ENCODE results near the gene CYP19A1. TPM values are rescaled to one million over a fixed set of nuclear protein-coding genes. Genes with fewer than 3 reads are reported as not detected.

Gene CYP19A1
- total and polyA plus RNA-seq, 7 donors: 0.10 to 0.71 (median 0.41) TPM; not detected in 4

DNA sequence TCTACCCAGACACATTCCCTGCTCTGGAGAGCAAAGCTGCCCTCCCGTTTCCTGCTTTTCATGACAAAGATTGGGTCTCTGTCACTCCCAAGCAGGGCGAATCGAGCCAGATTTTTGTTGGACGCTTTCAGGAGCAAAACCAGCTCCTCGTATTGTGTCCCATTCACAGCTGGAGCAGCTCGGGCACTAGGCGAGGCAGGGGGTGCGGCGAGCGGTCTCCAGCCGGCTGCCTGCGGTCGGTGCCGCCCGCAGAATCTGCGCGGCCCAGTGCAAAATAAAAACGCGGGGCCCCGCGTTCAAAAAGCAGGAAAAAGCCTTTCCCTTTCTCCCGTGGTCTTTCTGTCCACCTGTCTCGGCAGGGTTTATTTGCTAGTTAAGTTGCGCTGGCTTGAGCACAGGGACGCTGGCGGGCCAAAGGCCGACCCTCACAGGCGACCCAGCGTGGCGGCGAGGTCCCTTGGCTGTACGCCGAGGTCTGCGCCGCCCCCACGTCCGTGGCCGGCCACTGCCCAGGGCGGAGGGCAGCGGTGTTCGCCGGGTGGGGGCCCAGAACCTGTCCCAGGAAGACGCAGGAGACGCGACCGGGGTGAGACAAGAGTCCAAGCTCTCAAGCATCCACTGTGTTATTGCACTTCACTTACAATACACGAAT lies 71.2 kb downstream of the CYP19A1 start:
- Histone ChIP-seq H3K27ac (peak overlapping the region in 1 of 4 donors; percentile 1), H3K4me3 (peak overlapping the region; percentile 13 to 55 (median 44)), H3K4me1 (peaks cover 0 to 18% (median 12%) of the 10 kb centered on the region in 4 donors), H3K36me3 (no peaks in the 10 kb centered on the region), H3K9me3 (no peaks in the 10 kb centered on the region), H3K27me3 (peaks cover 0 to 25% (median 3%) of the 10 kb centered on the region in 3 donors)
- intact Hi-C loops (cut with DNase I): no loop called here
- 1 to 2% methylated on average over 47 of the region's 47 CpGs for WGBS, 2 donors
- TF ChIP-seq POLR2A (IDR thresholded peaks at IDR 0.05) (no peak), POLR2AphosphoS5 (IDR thresholded peaks at IDR 0.05) (no peak), EP300 (IDR thresholded peaks at IDR 0.05) (no peak)
- TF ChIP-seq, protein P1, sequence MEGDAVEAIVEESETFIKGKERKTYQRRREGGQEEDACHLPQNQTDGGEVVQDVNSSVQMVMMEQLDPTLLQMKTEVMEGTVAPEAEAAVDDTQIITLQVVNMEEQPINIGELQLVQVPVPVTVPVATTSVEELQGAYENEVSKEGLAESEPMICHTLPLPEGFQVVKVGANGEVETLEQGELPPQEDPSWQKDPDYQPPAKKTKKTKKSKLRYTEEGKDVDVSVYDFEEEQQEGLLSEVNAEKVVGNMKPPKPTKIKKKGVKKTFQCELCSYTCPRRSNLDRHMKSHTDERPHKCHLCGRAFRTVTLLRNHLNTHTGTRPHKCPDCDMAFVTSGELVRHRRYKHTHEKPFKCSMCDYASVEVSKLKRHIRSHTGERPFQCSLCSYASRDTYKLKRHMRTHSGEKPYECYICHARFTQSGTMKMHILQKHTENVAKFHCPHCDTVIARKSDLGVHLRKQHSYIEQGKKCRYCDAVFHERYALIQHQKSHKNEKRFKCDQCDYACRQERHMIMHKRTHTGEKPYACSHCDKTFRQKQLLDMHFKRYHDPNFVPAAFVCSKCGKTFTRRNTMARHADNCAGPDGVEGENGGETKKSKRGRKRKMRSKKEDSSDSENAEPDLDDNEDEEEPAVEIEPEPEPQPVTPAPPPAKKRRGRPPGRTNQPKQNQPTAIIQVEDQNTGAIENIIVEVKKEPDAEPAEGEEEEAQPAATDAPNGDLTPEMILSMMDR (IDR thresholded peaks at IDR 0.05): no peak
- DNase-seq: no peak

DNA sequence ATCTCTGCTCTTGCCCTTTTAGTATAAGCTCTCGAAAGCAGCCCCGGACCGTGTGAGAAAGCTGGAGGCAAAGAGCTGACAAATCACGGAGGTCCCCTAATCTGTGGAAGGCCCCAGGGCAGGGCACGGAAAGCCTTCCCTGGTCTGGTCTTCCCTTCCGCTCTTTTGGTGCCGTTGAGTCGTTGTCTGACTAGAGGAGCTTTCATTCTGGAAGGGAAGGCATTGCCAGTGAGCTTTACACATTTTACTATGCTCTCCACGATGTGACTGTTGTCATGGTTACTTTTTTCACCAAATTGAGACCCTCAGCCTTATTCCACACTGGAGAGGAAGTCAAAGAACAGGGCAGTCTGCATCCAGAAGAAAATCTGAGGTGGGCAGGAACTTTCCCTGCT lies 71.7 kb downstream of the CYP19A1 start:
- 51 to 54% methylated on average over 9 of the region's 9 CpGs for WGBS, 2 donors
- Histone ChIP-seq H3K4me1 (peaks cover 0 to 18% (median 12%) of the 10 kb centered on the region in 4 donors), H3K36me3 (no peaks in the 10 kb centered on the region), H3K4me3 (peak overlapping the region; percentile 13 to 55 (median 44)), H3K27me3 (peaks cover 0 to 25% (median 3%) of the 10 kb centered on the region in 3 donors), H3K27ac (no peak overlapping the region), H3K9me3 (no peaks in the 10 kb centered on the region)
- no peak for DNase-seq
- intact Hi-C loops (cut with DNase I): no loop called here
- TF ChIP-seq POLR2A (IDR thresholded peaks at IDR 0.05): no peak
- TF ChIP-seq POLR2AphosphoS5 (IDR thresholded peaks at IDR 0.05): no peak
- no peak for TF ChIP-seq EP300 (IDR thresholded peaks at IDR 0.05)
- TF ChIP-seq, protein P1 (IDR thresholded peaks at IDR 0.05): no peak

DNA sequence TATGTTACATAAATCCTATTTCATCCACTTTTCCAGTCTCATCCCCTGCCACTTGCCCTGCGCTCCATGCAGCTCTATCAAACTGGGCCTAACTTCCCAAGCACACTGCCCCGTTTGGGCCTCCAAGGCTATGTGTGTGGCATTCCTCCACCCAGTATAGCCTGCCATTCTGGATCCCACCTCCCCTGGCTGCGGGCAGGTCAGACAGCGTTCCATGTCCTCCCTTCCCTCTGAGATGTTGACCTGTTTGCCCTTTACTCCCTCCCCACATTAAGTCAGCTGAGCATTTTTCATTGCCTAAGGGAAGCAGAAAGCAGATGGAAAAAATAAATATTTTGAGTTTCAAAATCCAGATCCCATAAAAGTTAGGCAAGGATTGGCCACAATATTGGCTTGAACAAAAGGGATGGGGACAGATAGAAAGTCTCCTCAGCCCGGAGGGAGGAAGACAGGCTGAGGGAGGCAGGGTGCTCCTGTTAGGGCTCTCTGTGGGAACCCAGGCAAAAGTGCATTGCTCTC lies 73.3 kb downstream of the CYP19A1 start:
- Histone ChIP-seq H3K27me3 (peaks cover 0 to 25% (median 0%) of the 10 kb centered on the region in 3 donors), H3K27ac (no peak overlapping the region), H3K36me3 (no peaks in the 10 kb centered on the region), H3K4me1 (peaks cover 0 to 18% (median 12%) of the 10 kb centered on the region in 4 donors), H3K4me3 (no peak overlapping the region), H3K9me3 (no peaks in the 10 kb centered on the region)
- WGBS, 2 donors: 82 to 85% methylated on average over 5 of the region's 5 CpGs
- TF ChIP-seq, protein P1 (IDR thresholded peaks at IDR 0.05): no peak
- no peak for TF ChIP-seq POLR2AphosphoS5 (IDR thresholded peaks at IDR 0.05)
- no peak for TF ChIP-seq EP300 (IDR thresholded peaks at IDR 0.05)
- TF ChIP-seq POLR2A (IDR thresholded peaks at IDR 0.05): no peak
- DNase-seq: no peak
- intact Hi-C loops (cut with DNase I): no loop called here

GRCh38 chr15:51263726-51264125 lies 74.7 kb downstream of the CYP19A1 start:
- Histone ChIP-seq H3K27ac (no peak overlapping the region), H3K4me3 (no peak overlapping the region), H3K36me3 (no peaks in the 10 kb centered on the region), H3K4me1 (peaks cover 0 to 18% (median 12%) of the 10 kb centered on the region in 4 donors), H3K27me3 (peaks cover 0 to 23% (median 0%) of the 10 kb centered on the region in 3 donors), H3K9me3 (no peaks in the 10 kb centered on the region)
- no peak for TF ChIP-seq POLR2A (IDR thresholded peaks at IDR 0.05)
- no peak for TF ChIP-seq POLR2AphosphoS5 (IDR thresholded peaks at IDR 0.05)
- TF ChIP-seq EP300 (IDR thresholded peaks at IDR 0.05): no peak
- intact Hi-C loops (cut with DNase I): no loop called here
- no peak for DNase-seq

GRCh38 chr15:51263116-51263515 lies 75.3 kb downstream of the CYP19A1 start:
- H3K9me3 ChIP-seq: no peaks in the 10 kb centered on the region
- intact Hi-C loops (cut with DNase I): no loop called here
- H3K27me3 ChIP-seq: peaks cover 0 to 18% (median 0%) of the 10 kb centered on the region in 3 donors
- H3K4me1 ChIP-seq: peaks cover 0 to 18% (median 12%) of the 10 kb centered on the region in 4 donors
- 72 to 79% methylated on average over 3 of the region's 3 CpGs for WGBS, 2 donors
- no peak overlapping the region for H3K4me3 ChIP-seq
- no peak overlapping the region for H3K27ac ChIP-seq
- DNase-seq: no peak
- H3K36me3 ChIP-seq: no peaks in the 10 kb centered on the region
- TF ChIP-seq POLR2A (IDR thresholded peaks at IDR 0.05) (no peak), EP300 (IDR thresholded peaks at IDR 0.05) (no peak), POLR2AphosphoS5 (IDR thresholded peaks at IDR 0.05) (no peak)
- TF ChIP-seq, protein P1 (IDR thresholded peaks at IDR 0.05): no peak

Measured in sigmoid colon (tissue), 7 donors.